ENCODE measurements around the gene VSIR.

VSIR gene

DNA sequence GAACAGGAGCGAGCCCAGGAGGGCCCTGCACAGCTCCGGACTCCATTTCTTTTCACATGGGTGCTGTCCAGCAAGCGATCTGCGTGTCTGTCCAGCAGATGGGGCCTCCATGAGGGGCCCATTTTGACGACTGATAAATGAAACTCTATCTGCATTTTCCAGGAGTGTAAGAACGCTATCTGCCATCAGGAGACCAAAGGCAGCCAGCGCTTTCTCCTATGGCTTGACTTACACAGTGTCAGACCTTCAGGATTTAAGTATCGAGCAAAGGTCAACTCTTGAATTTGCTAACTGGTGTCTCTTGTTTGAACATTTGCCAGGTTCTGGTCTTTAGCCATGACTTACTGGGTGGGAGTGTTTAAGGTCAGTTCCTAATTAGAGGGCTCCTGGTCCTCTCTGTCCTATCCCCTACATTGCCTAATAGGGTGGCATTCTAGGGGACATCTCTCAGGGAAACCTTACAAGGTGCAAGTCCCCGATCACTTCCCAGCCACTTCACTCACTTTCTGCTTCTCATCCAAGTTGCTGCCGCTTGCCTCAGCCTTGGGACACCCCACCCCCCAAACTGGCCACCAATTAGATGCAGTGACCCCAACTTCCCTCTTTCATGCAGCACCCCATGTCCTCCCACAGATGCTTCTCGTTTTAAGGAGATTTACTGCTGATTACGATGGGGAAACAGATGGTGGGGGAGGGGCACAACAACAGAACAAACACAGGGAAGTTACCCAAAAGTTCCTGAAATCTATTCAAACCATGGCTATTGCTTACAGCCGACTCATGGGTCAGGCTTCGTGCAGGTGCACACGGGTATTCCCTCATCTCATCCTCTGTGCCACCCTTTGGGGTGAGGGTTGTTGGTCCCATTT lies 20.0 kb downstream of the VSIR start:
- Histone ChIP-seq H3K27me3 (ENCODE audit: insufficient read depth, poor library complexity, severe bottlenecking) (no peaks in the 10 kb centered on the region), H3K36me3 (ENCODE audit: low read depth) (no peaks in the 10 kb centered on the region), H3K4me3 (ENCODE audit: severe bottlenecking) (no peak overlapping the region), H3K27ac (ENCODE audit: poor library complexity, severe bottlenecking) (no peak overlapping the region), H3K9me3 (ENCODE audit: severe bottlenecking) (no peaks in the 10 kb centered on the region), H3K4me1 (ENCODE audit: insufficient read depth, poor library complexity, severe bottlenecking) (no peaks in the 10 kb centered on the region)
- TF ChIP-seq CTCF (IDR thresholded peaks at IDR 0.05; ENCODE audit: poor library complexity, severe bottlenecking) = no peak
- DNase-seq (ENCODE audit: low spot score) = no peak
- no peak for ATAC-seq (ENCODE audit: low read depth)

DNA sequence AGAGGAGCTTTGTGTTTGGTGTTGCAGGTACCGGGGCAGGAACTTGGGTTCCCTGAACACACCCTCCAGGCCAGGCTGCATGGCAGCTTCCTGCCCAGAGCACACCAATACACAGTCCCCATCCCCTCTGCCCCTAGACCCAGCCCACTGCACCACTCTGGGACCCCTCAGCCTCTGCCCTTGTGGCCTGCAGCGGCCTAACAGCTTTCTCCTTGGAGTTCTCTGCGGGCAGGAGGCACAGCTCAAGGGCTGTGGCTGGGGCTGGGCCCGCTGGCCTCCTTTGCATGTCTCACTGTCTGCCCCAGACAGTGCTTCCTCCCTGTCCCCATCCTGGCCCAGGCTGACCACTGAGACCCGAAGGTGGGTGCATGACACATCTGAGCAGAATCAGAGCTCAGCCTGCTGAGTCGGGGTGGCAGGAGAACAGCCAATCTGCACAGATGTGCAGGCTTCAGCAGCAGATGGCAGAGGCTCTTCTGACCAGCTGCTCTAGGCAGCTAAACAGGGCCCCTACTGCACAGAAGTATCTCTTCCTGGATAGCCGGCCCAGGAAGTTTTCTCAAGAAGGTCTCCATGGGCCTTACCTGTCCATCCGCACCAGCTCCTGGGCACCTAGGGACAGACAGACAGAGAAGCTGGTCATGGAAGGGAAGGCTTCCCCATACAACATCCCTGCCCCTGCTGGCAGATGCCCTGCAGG lies 20.8 kb downstream of the VSIR start:
- no peak for ATAC-seq (ENCODE audit: low read depth)
- no peak for TF ChIP-seq CTCF (IDR thresholded peaks at IDR 0.05; ENCODE audit: poor library complexity, severe bottlenecking)
- Histone ChIP-seq H3K9me3 (ENCODE audit: severe bottlenecking) (no peaks in the 10 kb centered on the region), H3K4me3 (ENCODE audit: severe bottlenecking) (no peak overlapping the region), H3K27ac (ENCODE audit: poor library complexity, severe bottlenecking) (no peak overlapping the region), H3K4me1 (ENCODE audit: insufficient read depth, poor library complexity, severe bottlenecking) (peaks cover 2% of the 10 kb centered on the region), H3K27me3 (ENCODE audit: insufficient read depth, poor library complexity, severe bottlenecking) (no peaks in the 10 kb centered on the region), H3K36me3 (ENCODE audit: low read depth) (no peaks in the 10 kb centered on the region)
- DNase-seq (ENCODE audit: low spot score) = no peak

GRCh38 chr10:71751515-71752224 lies 21.6 kb downstream of the VSIR start:
- H3K9me3 ChIP-seq (ENCODE audit: severe bottlenecking) = no peaks in the 10 kb centered on the region
- TF ChIP-seq CTCF (IDR thresholded peaks at IDR 0.05; ENCODE audit: poor library complexity, severe bottlenecking) = no peak
- H3K36me3 ChIP-seq (ENCODE audit: low read depth) = no peaks in the 10 kb centered on the region
- no peak overlapping the region for H3K27ac ChIP-seq (ENCODE audit: poor library complexity, severe bottlenecking)
- no peak overlapping the region for H3K4me3 ChIP-seq (ENCODE audit: severe bottlenecking)
- DNase-seq (ENCODE audit: low spot score) = no peak
- peaks cover 7% of the 10 kb centered on the region for H3K4me1 ChIP-seq (ENCODE audit: insufficient read depth, poor library complexity, severe bottlenecking)
- no peaks in the 10 kb centered on the region for H3K27me3 ChIP-seq (ENCODE audit: insufficient read depth, poor library complexity, severe bottlenecking)
- ATAC-seq (ENCODE audit: low read depth) = no peak

GRCh38 chr10:71750986-71751385 lies 22.3 kb downstream of the VSIR start:
- Histone ChIP-seq H3K9me3 (ENCODE audit: severe bottlenecking) (no peaks in the 10 kb centered on the region), H3K36me3 (ENCODE audit: low read depth) (no peaks in the 10 kb centered on the region), H3K4me1 (ENCODE audit: insufficient read depth, poor library complexity, severe bottlenecking) (peaks cover 7% of the 10 kb centered on the region), H3K27me3 (ENCODE audit: insufficient read depth, poor library complexity, severe bottlenecking) (no peaks in the 10 kb centered on the region), H3K4me3 (ENCODE audit: severe bottlenecking) (no peak overlapping the region), H3K27ac (ENCODE audit: poor library complexity, severe bottlenecking) (no peak overlapping the region)
- TF ChIP-seq CTCF (IDR thresholded peaks at IDR 0.05; ENCODE audit: poor library complexity, severe bottlenecking) = no peak
- DNase-seq (ENCODE audit: low spot score) (no peak), ATAC-seq (ENCODE audit: low read depth) (no peak)
